ENCODE results near the gene SFT2D3. TPM values are rescaled to one million over a fixed set of nuclear protein-coding genes. Genes with fewer than 3 reads are reported as not detected.

SFT2D3 gene
- total RNA-seq, 1 experiment from 2014 or later, result 7.6 TPM

GRCh38 chr2:127683757-127684156 lies 17.5 kb upstream of the SFT2D3 start:
- peaks cover 8% of the 10 kb centered on the region for H3K9me3 ChIP-seq (ENCODE audit: low read depth, low read length, poor library complexity, severe bottlenecking)
- CTCF ChIA-PET, result no interaction called here
- intact Hi-C loops (cut with micrococcal nuclease; ENCODE audit: unreplicated experiment), result no loop called here
- no TSS peak for BruUV-seq (replicated peaks)
- H3K27ac ChIP-seq (ENCODE audit: low read depth, low read length, poor library complexity, severe bottlenecking), result no peak overlapping the region
- no peak for DNase-seq (ENCODE audit: low spot score)
- POLR2A ChIA-PET (ENCODE audit: low non-redundant PET), result no interaction called here
- no peak overlapping the region for H3K4me3 ChIP-seq (ENCODE audit: low read depth, low read length, poor library complexity, severe bottlenecking)
- TF ChIP-seq, protein P1, sequence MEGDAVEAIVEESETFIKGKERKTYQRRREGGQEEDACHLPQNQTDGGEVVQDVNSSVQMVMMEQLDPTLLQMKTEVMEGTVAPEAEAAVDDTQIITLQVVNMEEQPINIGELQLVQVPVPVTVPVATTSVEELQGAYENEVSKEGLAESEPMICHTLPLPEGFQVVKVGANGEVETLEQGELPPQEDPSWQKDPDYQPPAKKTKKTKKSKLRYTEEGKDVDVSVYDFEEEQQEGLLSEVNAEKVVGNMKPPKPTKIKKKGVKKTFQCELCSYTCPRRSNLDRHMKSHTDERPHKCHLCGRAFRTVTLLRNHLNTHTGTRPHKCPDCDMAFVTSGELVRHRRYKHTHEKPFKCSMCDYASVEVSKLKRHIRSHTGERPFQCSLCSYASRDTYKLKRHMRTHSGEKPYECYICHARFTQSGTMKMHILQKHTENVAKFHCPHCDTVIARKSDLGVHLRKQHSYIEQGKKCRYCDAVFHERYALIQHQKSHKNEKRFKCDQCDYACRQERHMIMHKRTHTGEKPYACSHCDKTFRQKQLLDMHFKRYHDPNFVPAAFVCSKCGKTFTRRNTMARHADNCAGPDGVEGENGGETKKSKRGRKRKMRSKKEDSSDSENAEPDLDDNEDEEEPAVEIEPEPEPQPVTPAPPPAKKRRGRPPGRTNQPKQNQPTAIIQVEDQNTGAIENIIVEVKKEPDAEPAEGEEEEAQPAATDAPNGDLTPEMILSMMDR (conservative IDR thresholded peaks at IDR 0.05; ENCODE audit: low read depth, low read length), result no peak
- TF ChIP-seq EZH2 (IDR thresholded peaks at IDR 0.05; ENCODE audit: borderline replicate concordance, low read depth, low read length, poor library complexity, severe bottlenecking), result no peak
- peaks cover 9% of the 10 kb centered on the region for H3K4me1 ChIP-seq (ENCODE audit: insufficient read depth, low read length, poor library complexity, severe bottlenecking)
- H3K36me3 ChIP-seq (ENCODE audit: insufficient read depth, low read length, poor library complexity, severe bottlenecking), result no peaks in the 10 kb centered on the region
- H3K27me3 ChIP-seq (replicated peaks; ENCODE audit: insufficient read depth, low read depth, low read length, poor library complexity), result no peaks in the 10 kb centered on the region

- H3K27ac ChIP-seq (ENCODE audit: low read depth, low read length, poor library complexity, severe bottlenecking), result no peak overlapping the region
- intact Hi-C loops (cut with micrococcal nuclease; ENCODE audit: unreplicated experiment), result no loop called here
- H3K4me3 ChIP-seq (ENCODE audit: low read depth, low read length, poor library complexity, severe bottlenecking), result no peak overlapping the region
- no peaks in the 10 kb centered on the region for H3K36me3 ChIP-seq (ENCODE audit: insufficient read depth, low read length, poor library complexity, severe bottlenecking)
- DNase-seq (ENCODE audit: low spot score), result no peak
- TF ChIP-seq, protein P1 (conservative IDR thresholded peaks at IDR 0.05; ENCODE audit: low read depth, low read length), result no peak
- no peak for TF ChIP-seq EZH2 (IDR thresholded peaks at IDR 0.05; ENCODE audit: borderline replicate concordance, low read depth, low read length, poor library complexity, severe bottlenecking)
- POLR2A ChIA-PET (ENCODE audit: low non-redundant PET), result no interaction called here
- peaks cover 15% of the 10 kb centered on the region for H3K9me3 ChIP-seq (ENCODE audit: low read depth, low read length, poor library complexity, severe bottlenecking)
- H3K27me3 ChIP-seq (replicated peaks; ENCODE audit: insufficient read depth, low read depth, low read length, poor library complexity), result no peaks in the 10 kb centered on the region
- CTCF ChIA-PET, result no interaction called here
- H3K4me1 ChIP-seq (ENCODE audit: insufficient read depth, low read length, poor library complexity, severe bottlenecking), result peaks cover 9% of the 10 kb centered on the region
- BruUV-seq (replicated peaks), result no TSS peak
Observed at GRCh38 chr2:127685410-127686080, 15.8 kb upstream of the SFT2D3 start.

DNA sequence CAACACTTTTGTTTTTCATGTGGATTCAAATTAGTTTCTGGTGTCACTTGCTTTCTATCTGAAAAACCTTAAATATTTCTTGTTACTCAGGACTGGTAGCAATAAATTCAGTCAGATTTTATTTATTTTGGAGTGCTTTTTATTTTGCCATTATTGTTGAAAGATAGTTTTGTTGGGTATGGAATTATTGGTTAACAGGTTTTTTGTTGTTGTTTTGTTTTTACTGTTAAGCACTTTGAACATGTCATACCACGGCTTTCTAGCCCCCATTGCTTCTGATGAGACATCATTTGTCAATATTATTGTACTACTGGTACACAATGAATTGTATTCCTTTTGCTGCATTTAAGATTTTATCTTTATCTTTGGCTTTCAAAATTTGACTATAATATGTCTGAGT lies 12.9 kb upstream of the SFT2D3 start:
- peaks cover 9% of the 10 kb centered on the region for H3K4me1 ChIP-seq (ENCODE audit: insufficient read depth, low read length, poor library complexity, severe bottlenecking)
- no peaks in the 10 kb centered on the region for H3K36me3 ChIP-seq (ENCODE audit: insufficient read depth, low read length, poor library complexity, severe bottlenecking)
- ChIA-PET CTCF (no interaction called here), POLR2A (ENCODE audit: low non-redundant PET) (no interaction called here)
- intact Hi-C loops (cut with micrococcal nuclease; ENCODE audit: unreplicated experiment), result no loop called here
- BruUV-seq (replicated peaks), result no TSS peak
- peaks cover 17% of the 10 kb centered on the region for H3K9me3 ChIP-seq (ENCODE audit: low read depth, low read length, poor library complexity, severe bottlenecking)
- H3K27me3 ChIP-seq (replicated peaks; ENCODE audit: insufficient read depth, low read depth, low read length, poor library complexity), result no peaks in the 10 kb centered on the region
- DNase-seq (ENCODE audit: low spot score), result no peak
- H3K27ac ChIP-seq (ENCODE audit: low read depth, low read length, poor library complexity, severe bottlenecking), result no peak overlapping the region
- TF ChIP-seq, protein P1 (conservative IDR thresholded peaks at IDR 0.05; ENCODE audit: low read depth, low read length), result no peak
- TF ChIP-seq EZH2 (IDR thresholded peaks at IDR 0.05; ENCODE audit: borderline replicate concordance, low read depth, low read length, poor library complexity, severe bottlenecking), result no peak
- no peak overlapping the region for H3K4me3 ChIP-seq (ENCODE audit: low read depth, low read length, poor library complexity, severe bottlenecking)
